ENCODE measurements around the gene BAD. TPM values are rescaled to one million over a fixed set of nuclear protein-coding genes. Genes with fewer than 3 reads are reported as not detected.

The BAD gene
- total and polyA plus RNA-seq, 2 of the 13 experiments (the other 11 are each of a cell fraction or from before 2014, with no cell fraction given) = 17.9 to 28.5 TPM

GRCh38 chr11:64233913-64234586 lies 50.4 kb downstream of the BAD start, which contains the start of gene VEGFB (continued):
- TF ChIP-seq RCOR2 (CRISPR knock-in tag; IDR thresholded peaks at IDR 0.05) (no peak), ZFY (CRISPR knock-in tag; IDR thresholded peaks at IDR 0.05) (peak; percentile 9; the same call in 1 of the 2 replicates), NCOA5 (CRISPR knock-in tag; IDR thresholded peaks at IDR 0.05) (no peak), CC2D1A (CRISPR knock-in tag; IDR thresholded peaks at IDR 0.05) (no peak), HNRNPUL1 (IDR thresholded peaks at IDR 0.05; ENCODE audit: low read depth, low read length) (no peak), JUN (CRISPR knock-in tag; IDR thresholded peaks at IDR 0.05) (no peak), HES4 (CRISPR knock-in tag; IDR thresholded peaks at IDR 0.05; ENCODE audit: borderline replicate concordance) (no peak), SKIL (CRISPR knock-in tag; IDR thresholded peaks at IDR 0.05; ENCODE audit: borderline replicate concordance) (0 out of 2 replicates have a peak, but pooled peaks have one; percentile 38), ZKSCAN5 (CRISPR knock-in tag; IDR thresholded peaks at IDR 0.05) (no peak), ZNF720 (CRISPR knock-in tag; IDR thresholded peaks at IDR 0.05) (no peak), ZBTB2 (CRISPR knock-in tag; IDR thresholded peaks at IDR 0.05; ENCODE audit: low read depth) (no peak), AGO1 (IDR thresholded peaks at IDR 0.05; ENCODE audit: low read depth, low read length, poor library complexity, severe bottlenecking) (peak; percentile 87), TP53 (CRISPR knock-in tag; conservative IDR thresholded peaks at IDR 0.05) (no peak), ZNF549 (CRISPR knock-in tag; IDR thresholded peaks at IDR 0.05) (no peak), ZNF512 (CRISPR knock-in tag; IDR thresholded peaks at IDR 0.05) (no peak), POLR2AphosphoS5 (IDR thresholded peaks at IDR 0.05; ENCODE audit: low read depth, low read length) (peak; percentile 27; the same call in 1 of the 2 replicates), SRSF9 (IDR thresholded peaks at IDR 0.05; ENCODE audit: borderline replicate concordance, insufficient read depth, low read depth, low read length, poor library complexity, severe bottlenecking) (no peak), ZSCAN31 (CRISPR knock-in tag; IDR thresholded peaks at IDR 0.05; ENCODE audit: low read depth) (no peak), TBL1XR1 (IDR thresholded peaks at IDR 0.05; ENCODE audit: borderline replicate concordance, low read length, partially characterized antibody) (no peak), KAT7 (CRISPR knock-in tag; IDR thresholded peaks at IDR 0.05; ENCODE audit: borderline replicate concordance) (no peak), NCOA2 (CRISPR knock-in tag; IDR thresholded peaks at IDR 0.05) (no peak), PAXIP1 (CRISPR knock-in tag; conservative IDR thresholded peaks at IDR 0.05) (0 out of 2 replicates have a peak, but pooled peaks have one; percentile 10)
